ENCODE results near the gene MORC2. TPM values are rescaled to one million over a fixed set of nuclear protein-coding genes. Genes with fewer than 3 reads are reported as not detected.

Gene MORC2
- 13.4 TPM for total RNA-seq

GRCh38 chr22:30968015-30968923 is at the start of gene MORC2:
MORC2 (minus strand) TSS chr22:30968774; CDS start chr22:30967889, 885 bp downstream.
- ATAC-seq: peak; percentile 49

- no peak for ATAC-seq
These were observed 37.0 kb upstream of the MORC2 start for GRCh38 chr22:31005535-31005934.

- ATAC-seq: no peak
These were observed 32.7 kb upstream of the MORC2 start for GRCh38 chr22:31001124-31001770.

DNA sequence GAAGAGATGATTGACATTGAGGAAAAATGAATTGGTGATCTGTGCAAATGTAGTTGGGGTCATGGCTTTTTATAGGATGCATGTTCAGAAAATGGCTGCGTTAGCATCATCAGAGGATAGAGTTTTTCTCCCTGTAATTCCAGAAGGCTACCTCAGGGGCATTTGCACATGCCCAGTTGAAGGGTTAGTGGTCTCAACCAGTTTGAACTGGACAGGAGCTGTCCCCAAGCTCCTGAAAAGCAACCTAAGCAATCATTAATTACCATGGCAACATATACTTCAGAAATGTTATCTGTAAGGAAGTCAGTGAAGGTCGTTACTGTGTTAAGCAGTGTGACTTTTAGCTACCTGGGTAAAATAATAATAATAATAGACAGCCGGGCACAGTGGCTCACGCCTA is 29.8 kb upstream of the MORC2 start:
- ATAC-seq: no peak

- ATAC-seq: no peak
These were observed 27.9 kb upstream of the MORC2 start for GRCh38 chr22:30996462-30996861.

- no peak for ATAC-seq
These were observed 26.4 kb upstream of the MORC2 start for GRCh38 chr22:30994960-30995359.

DNA sequence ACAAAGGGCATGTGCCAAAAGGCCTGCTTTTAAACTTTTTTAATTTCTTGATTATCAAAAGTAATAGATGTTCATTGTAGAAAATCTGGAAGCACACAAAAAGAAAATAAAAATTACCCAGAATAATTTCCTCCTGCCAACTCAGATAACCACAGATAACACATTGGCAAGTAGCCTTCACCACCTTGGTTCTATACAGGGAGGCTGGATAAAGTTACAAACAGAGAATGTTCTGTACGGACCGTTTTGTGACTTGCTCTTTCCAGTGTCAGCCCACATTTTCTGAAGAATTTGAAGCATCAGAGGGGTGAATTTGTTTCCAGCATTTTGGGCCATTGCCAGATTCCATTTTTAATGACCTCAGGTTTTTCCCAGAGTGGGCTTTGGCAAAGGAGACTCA is 24.0 kb upstream of the MORC2 start:
- no peak for ATAC-seq

- no peak for ATAC-seq
These were observed 22.1 kb upstream of the MORC2 start for GRCh38 chr22:30990690-30991089.

DNA sequence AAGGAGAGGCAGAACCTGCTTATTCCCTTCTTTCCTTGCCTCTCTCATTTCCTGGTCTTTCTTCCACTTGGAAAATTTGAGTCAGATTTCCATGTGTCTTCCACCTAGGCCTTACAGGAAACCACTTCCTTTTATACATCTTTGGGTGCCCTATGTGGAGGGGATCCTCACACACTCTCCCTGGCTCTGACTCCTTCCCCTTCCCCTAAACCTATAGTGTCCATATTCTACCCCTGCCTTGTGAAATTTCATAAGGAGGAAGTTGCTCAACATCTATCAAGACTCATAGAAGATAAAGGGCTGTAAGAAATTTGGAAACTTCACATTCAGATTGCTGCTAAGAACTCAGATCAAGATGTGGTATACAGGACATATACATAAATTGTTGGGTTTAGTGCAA is 20.9 kb upstream of the MORC2 start:
- no peak for ATAC-seq

DNA sequence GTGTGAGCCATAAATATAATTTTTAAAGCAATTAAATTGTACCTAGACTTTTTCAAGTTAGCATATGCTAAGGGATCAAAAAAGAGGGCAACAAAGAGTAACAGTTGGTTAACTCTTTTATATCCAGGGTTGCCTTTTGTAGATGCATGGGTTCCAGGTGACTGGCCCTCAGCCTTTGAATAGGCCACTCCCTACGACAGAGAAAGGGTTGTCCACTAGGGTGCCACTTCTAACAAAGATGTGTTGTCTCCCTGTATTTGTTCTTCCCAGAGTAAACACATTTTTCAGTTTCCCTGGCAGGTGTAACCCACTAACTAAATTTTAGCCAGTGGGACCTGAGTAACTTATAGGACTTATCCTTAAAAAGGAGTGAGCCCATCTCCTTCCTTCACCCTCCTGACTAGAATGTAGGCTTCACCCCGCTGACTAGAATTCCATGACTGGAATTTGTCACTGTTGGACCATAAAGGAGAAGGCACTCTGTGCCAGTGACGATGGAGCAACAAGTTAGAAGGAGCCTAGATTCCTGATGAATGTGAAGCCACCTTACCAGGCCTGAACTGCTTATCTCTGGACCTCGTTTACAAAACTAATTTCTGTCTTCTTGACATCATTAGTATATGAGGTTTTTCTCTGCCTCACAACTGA is 17.1 kb upstream of the MORC2 start:
- ATAC-seq: no peak

DNA sequence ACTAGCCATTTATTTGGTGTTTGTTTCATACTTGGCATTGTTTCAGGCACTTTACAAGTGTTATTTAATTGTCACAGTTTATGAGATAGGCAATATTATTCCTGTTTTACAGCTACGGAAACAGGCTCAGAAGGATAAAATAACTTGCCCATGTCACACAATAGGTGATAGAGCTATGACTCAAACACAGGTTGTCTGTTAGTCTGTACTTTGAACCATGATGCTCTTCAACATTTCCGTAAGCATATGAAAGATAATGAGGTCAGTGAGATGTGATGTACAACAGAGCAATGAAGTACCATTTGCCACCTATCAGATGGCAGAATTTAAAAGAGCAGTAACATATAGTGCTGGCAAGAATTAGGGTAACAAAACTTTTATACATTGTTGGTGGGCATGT is 15.7 kb upstream of the MORC2 start:
- peak; percentile 35 for ATAC-seq

- ATAC-seq: no peak
These were observed 13.9 kb upstream of the MORC2 start for GRCh38 chr22:30982512-30982911.

- no peak for ATAC-seq
These were observed 11.4 kb upstream of the MORC2 start for GRCh38 chr22:30979932-30980331.

- ATAC-seq: no peak
These were observed 9.9 kb upstream of the MORC2 start for GRCh38 chr22:30978304-30978962.

DNA sequence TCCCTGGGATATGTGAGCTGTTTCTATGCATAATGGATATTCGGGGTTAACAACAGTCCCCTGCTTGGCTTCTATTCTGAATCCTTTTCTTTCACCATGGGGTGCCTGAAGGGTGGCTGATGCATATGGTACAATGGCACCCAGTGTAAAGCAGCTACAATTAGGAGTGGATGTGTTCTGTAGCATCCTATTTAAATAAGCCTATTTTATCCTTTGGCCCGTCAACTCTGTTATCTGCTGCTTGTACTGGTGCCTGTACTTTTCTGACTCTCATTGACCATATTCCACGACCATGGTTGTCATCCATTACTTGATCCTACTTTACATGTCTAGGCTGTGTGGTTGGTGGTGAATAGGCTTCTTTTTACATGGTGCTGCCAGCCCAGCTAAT is 1.8 kb upstream of the MORC2 start:
- no peak for ATAC-seq

- ATAC-seq: peak; percentile 28
These were observed 1.2 kb upstream of the MORC2 start for GRCh38 chr22:30969532-30970355.

DNA sequence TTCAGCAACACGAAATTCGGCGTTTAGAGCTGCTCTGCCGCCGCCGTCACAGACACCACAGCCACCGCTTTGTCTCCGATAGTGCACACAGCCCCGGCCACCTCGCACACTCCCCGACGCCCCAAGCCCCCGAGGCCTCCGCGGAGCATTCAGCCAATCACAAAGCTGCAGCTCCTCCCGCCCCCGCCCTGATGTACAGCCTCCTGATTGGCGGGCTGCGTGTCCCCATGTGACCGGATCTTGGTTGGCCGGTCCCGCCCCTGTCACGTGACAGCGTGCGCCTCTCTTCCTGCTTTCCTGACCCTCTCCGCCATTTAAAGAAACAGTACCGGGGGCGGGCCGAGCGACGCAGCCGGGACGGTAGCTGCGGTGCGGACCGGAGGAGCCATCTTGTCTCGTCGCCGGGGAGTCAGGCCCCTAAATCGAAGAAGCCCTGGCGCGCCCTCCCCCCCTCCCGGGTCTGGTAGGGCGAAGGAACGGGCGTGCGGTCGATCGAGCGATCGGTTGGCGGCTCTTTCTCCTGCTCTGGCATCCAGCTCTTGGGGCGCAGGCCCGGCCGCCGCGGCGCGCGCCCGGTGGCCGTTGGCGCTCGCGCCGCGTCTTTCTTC is 454 bp upstream of the MORC2 start, which contains the start of gene TUG1:
Gene TUG1, plus strand, starts transcription at position 342 of the 608 bp plus-strand sequence.
- peak; percentile 97 for ATAC-seq

DNA sequence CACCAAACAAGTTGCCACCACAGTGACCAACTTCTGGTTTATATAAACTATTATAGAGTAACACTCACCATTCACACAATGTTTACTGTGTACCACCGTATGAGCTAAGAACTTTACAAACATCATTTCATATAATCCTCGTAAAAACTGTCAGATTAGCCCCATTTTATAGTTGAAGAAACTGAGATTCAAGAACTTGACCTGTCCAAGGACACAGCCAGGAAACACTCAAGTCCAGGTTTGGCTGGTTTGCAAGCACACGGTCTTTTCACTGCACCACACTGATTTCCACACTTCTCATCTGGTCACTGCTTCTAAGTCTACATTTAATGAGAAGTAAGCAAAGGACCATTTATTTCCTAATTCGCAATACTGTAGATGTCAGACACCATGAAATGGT is 3.7 kb downstream of the MORC2 start:
- ATAC-seq: no peak

- ATAC-seq: no peak
These were observed 13.4 kb downstream of the MORC2 start for GRCh38 chr22:30955153-30955552.

GRCh38 chr22:30953206-30953605 is 15.4 kb downstream of the MORC2 start:
- ATAC-seq: no peak

- no peak for ATAC-seq
These were observed 18.5 kb downstream of the MORC2 start for GRCh38 chr22:30949934-30950660.
